Measurements from ENCODE around the gene PIRT.
"Not testable (repeated sequence)": the region's sequence is repeated elsewhere in the genome, so short reads cannot be mapped to it uniquely, and the experiment has no call there.

The PIRT gene

DNA sequence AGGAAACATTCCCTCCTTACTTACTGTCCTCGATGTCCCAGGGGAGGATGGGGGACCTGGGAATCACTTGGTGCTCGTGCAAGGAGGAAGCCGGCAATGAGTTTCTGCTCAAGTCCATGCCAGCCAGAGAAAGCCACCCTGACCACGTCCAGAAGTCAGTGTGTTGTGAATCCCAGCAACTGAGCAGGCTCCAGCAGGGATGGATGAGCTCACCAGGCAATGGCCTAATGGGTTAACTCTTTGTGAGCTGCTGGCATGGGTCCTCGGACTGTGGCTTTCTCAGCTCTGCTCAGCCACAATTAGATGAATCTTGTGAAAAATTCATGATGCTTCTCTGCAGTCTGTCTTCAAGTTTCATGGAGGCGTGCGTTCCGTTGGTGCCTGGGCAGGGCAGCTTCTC is at the start of gene PIRT:
Gene PIRT (minus strand): TSS at position 167 of the 400 bp plus-strand sequence. CDS start 12,442 bp downstream, outside the sequence.
- no peak for DNase-seq

DNA sequence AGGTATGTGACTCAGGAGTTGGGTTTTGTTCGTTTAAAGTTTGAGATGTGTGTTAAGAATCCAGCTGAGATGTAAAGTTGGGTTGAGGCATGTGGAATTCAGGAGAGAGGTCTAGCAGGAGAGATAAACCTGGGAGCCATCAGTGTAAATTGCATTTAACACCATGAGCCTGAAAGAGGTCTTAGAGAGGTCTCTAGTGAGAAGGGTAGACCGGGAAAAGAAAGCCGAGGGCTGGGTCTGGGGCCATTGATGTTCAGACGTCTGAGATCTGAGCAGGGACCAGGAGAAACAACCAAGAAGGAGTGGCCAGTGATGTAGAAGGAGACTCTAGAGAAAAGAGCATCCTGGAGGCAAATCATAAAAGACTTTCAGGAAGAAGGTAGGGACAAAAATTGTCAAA is 44.1 kb upstream of the PIRT start:
- no peak for DNase-seq

- no peak for DNase-seq
Measured at GRCh38 chr17:10879190-10879836, 41.4 kb upstream of the PIRT start.

- DNase-seq = peak; percentile 25
Measured at GRCh38 chr17:10875984-10876555, 38.2 kb upstream of the PIRT start.

GRCh38 chr17:10875430-10875851 is 37.6 kb upstream of the PIRT start:
- no peak for DNase-seq

- DNase-seq = no peak
Measured at GRCh38 chr17:10871914-10872313, 34.0 kb upstream of the PIRT start.

DNA sequence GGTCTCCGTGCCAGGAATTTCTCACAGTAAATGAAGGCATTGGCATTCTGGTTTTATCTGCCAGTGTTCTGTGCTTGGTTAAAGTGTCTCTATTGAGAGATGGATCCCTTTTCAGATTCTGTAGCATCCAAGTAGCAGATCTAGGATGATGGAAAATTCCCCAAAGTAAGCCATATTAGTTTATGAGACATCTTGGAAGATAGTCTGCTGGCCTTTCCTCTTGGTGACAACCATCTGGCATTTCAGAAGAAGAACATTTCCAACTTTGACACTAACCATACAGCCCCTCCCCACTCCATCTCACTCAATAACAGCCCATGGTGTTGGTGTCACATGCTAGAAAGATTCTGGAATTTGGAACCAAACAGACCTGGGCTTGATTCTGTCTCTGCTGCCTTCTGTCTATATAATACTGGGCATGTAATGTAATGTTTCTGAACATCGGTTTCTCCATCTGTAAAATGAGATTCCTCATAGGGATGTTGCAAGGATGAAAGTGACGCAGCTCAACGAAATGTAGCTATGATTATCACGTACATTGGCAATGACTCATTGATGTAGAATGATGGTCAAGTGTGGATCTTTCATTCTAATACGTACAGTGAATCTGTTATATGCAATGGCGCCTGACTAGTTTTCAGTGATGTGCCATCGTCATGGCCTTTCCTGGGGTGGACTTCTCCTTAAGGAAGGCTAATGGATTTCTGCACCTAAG is 32.6 kb upstream of the PIRT start:
- DNase-seq = no peak

- not testable (repeated sequence) for DNase-seq
Measured at GRCh38 chr17:10868744-10869143, 30.9 kb upstream of the PIRT start.

DNA sequence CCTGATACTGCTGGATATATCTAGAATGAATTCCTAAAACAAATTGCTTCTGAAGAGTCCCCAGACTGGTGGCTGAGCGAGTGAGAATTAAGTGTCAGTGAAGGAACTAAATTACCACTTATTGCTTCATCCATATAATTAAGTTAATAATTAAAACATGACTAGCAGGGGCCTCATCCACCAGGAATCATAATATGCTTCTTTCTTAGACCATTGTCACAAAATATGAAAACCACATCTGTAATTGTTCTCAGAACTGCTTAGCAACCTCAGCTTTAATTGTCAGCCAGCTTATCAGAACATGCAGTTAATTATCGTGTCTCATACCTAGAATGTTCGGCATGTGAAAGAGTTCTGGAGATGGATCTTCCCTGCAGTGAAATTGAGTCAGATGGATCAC is 21.2 kb upstream of the PIRT start:
- no peak for DNase-seq

GRCh38 chr17:10857976-10858375 is 20.1 kb upstream of the PIRT start:
- DNase-seq = no peak

GRCh38 chr17:10846636-10847035 is 8.7 kb upstream of the PIRT start:
- not testable (repeated sequence) for DNase-seq

DNA sequence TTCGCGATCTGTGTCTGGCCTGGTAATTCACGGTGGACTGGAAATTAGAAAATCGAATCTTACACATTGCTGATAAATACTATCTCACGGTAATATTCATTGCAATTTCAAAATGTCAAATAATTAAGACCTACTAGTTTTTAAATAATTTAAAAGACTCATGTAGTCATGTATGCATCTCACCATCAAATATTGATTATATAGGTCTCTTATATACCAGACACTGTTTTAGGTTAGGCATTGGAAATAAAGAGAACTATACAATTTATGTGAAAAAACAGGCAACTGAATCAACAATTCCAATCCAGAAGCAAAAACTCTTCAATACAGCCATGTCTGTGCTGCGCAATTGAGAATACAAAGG is 7.5 kb upstream of the PIRT start:
- no peak for DNase-seq

DNA sequence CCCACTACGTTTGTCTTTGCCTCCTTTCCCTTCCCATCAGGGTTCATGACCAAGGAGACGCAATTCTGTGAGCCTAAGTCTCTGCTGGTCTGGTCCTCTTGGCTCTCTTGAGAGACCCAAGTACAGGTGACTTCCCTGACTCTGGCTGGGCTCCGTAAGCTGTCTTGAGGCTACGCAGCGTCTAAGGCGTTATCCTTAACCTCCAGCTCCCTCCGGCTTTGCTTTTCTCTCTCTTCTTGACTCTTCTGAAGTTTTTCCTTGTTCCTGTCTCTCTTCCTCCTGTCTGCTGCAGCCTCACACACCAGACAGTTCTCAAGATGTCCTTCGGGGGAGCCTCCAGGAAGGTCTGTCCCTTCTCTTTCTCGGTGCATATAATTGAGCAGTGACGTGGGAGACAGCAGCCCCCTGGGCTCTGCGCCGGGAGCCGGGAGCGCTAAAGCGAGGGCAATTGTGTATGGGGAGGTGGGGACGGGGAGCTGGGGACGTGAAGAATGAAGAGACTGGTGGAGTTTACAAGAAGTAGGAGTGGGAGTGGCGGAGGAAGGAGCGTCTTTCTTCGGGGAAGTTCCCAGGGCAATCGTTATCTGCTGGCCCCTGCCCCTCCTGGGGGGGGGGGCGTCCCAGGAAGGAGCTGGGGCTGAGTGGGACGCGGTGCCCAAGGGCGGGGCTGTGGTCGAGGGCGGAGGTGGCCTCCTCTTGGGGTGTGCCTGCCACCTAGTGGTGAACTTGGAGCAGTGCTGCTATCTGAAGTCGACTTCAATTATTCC is 6.9 kb upstream of the PIRT start:
- peak; percentile 1 for DNase-seq

GRCh38 chr17:10843811-10844210 is 5.9 kb upstream of the PIRT start:
- no peak for DNase-seq

GRCh38 chr17:10842658-10843057 is 4.8 kb upstream of the PIRT start:
- no peak for DNase-seq

- DNase-seq = no peak
Measured at GRCh38 chr17:10838682-10839081, 795 bp upstream of the PIRT start.

DNA sequence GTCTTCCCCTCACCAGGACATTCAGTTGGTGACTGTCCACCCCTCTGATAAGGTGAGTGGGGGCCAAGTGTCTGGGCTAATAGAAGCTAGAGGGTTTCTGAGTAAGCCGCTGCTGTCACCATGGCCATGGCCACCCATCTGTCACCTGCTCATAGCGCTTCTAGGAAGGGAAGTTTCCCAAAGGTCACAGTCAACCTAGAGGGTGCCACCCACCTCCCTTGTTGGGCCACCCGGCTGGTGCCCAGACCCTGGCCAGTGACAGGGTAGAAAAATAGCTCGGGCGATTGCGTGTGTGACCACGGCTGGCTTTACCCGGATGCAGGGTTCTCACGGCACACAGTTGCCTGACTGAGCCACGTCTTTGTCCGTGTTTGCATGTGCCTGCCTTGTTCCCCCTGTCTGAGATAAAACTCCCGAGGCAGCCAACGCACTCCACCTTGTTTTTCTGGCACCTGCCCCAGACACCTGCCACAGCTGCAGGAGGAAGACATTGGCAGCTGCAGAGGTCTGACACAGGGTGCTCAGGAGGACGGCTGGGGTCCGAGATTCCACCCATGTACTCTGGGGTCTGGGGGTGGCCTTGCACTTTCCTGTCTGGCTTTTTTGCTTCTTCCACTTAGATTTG is 809 bp downstream of the PIRT start:
- DNase-seq = no peak

- no peak for DNase-seq
Measured at GRCh38 chr17:10836145-10836544, 1.7 kb downstream of the PIRT start.

- DNase-seq = no peak
Measured at GRCh38 chr17:10831696-10832095, 6.2 kb downstream of the PIRT start.

DNA sequence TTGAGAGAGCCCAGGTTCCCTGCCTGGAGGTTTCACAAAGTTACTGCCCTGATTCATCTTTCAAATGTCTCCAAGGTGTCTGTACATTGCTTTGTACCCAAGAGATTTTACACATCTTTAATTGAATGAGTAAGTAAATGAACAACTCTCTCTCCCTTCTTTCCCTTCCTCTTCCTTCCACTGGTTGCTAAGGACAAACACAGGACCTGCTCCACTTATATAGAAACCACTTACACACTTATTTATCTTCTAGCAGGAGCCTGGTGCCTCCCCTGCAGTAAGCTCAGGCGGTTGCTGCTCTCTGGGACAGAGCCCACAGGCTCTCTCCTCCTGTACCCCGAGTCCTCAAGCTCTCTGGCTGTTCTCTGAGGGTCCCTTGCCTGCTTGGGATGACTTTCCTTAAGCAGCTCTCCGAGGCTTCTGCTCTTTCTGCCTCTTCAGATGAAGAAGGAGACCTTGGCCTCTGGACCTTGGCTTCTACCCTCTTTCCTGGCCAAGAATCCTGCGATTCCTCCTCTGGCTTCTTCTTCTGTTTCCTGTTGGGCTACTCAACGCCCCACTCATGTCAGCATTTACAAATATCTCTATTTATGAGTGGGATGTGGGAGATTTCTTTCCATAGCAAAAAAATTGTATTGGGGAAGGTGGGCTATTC is 9.9 kb downstream of the PIRT start:
- no peak for DNase-seq

DNA sequence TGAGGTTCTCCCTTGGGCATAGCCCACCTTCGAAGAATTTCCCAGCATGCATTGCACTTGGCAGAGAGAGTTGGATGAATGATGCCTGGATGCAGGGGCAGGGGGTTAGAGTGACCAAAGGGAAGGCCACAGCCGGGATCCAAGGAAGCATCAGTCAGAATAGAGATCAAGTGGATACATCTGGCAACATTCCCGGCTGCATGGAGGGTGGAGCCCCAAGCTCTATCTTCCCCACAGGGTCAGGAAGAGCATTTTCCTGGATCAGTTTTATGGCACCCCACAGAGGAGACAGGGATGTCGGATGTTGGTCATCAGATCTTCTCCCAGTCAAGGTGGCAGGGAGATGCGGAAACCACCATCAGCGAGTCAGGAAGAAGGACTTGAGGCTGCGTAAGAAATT is 13.0 kb downstream of the PIRT start:
- no peak for DNase-seq

GRCh38 chr17:10821770-10822169 is 16.1 kb downstream of the PIRT start:
- no peak for DNase-seq

- DNase-seq = no peak
Measured at GRCh38 chr17:10821054-10821453, 16.8 kb downstream of the PIRT start.
